A673 (cell line): ENCODE results near the gene SUSD6.

Experiments used
- CTCF ChIP-seq: fragments of 300-800, 200-600 bp; sonication (generic); conservative IDR thresholded peaks from 2 replicates; pipeline ENCODE4 v1.5.1; 2017; ENCODE audit warnings: low read depth, mild to moderate bottlenecking, antibody characterized with exemption, low read length, moderate library complexity, mixed read lengths
- EZH2 ChIP-seq: fragments of 200-600 bp; sonication (generic); IDR thresholded peaks from 2 replicates; pipeline ENCODE4 v1.6.1; 2017; ENCODE audit warnings: borderline replicate concordance, low read depth, mild to moderate bottlenecking, mixed read lengths, antibody characterized with exemption, low read length; ENCODE audit not compliant: poor library complexity, severe bottlenecking

GRCh38 chr14:69752773-69753172 is 141.4 kb downstream of the SUSD6 start:
- TF ChIP-seq EZH2 = no peak
- no peak for TF ChIP-seq CTCF
